Aorta (tissue), 5 donors: ENCODE results near the gene ATXN7L1. TPM values are rescaled to one million over a fixed set of nuclear protein-coding genes. Genes with fewer than 3 reads are reported as not detected.

Experiments
- ATAC-seq: fragments of 200-7000 bp; cut with Tn5 transposase; one replicate; pipeline ENCODE4 v1.9.1; 2022; ENCODE audit warnings: moderate library complexity; ENCODE audit not compliant: low FRiP score
- DNase-seq, 2 donors: peaks; one replicate each; pipeline ENCODE4 v3.0.0-alpha.2; 2020
- H3K27ac ChIP-seq, 2 donors: one replicate each; pipeline ENCODE4 v1.5.1; 2013; ENCODE audit warnings: low read length in 2 of 2, mild to moderate bottlenecking in 2 of 2, moderate library complexity in 2 of 2, control low read depth in 1 of 2, inconsistent platforms in 1 of 2, low read depth in 1 of 2
- H3K27me3 ChIP-seq, 2 donors: one replicate each; pipeline ENCODE4 v1.6.1; 2013; ENCODE audit warnings: control low read depth in 1 of 2, low read length in 1 of 2, mild to moderate bottlenecking in 1 of 2, moderate library complexity in 1 of 2; ENCODE audit not compliant: insufficient read depth in 2 of 2, control insufficient read depth in 1 of 2
- H3K36me3 ChIP-seq, 2 donors: one replicate each; pipeline ENCODE4 v1.6.1; 2013; ENCODE audit warnings: control low read depth in 1 of 2, low read length in 1 of 2, mild to moderate bottlenecking in 1 of 2; ENCODE audit not compliant: insufficient read depth in 2 of 2, control insufficient read depth in 1 of 2
- H3K4me1 ChIP-seq, 2 donors: one replicate each; pipeline ENCODE4 v1.6.1; 2013; ENCODE audit warnings: low read length in 2 of 2, control low read depth in 1 of 2, mild to moderate bottlenecking in 1 of 2, moderate library complexity in 1 of 2; ENCODE audit not compliant: insufficient read depth in 2 of 2, control insufficient read depth in 1 of 2
- H3K4me3 ChIP-seq, 2 donors: one replicate each; pipeline ENCODE4 v1.5.1; 2013; ENCODE audit warnings: low read length in 2 of 2, control low read depth in 1 of 2, mild to moderate bottlenecking in 1 of 2
- H3K9me3 ChIP-seq: one replicate; pipeline ENCODE4 v1.6.1; 2013; ENCODE audit warnings: mild to moderate bottlenecking, low read length; ENCODE audit not compliant: control insufficient read depth
- WGBS, 2 donors: extraction: QIAGEN DNeasy Blood & Tissue Kit; methylation state at CpG; one replicate each; pipeline ENCODE4 v1.1.7; 2013; 5-methylcytosine and 5-hydroxymethylcytosine counted together
- intact Hi-C, 2 donors: fragments of 100-400 bp; cut with DNase I; formaldehyde crosslinking; loops; one replicate each; pipeline versions ENCODE4 v1.14.2 to v1.15.0; 2022
- polyA plus RNA-seq, 2 donors: library from polyadenylated mRNA; stranded (reverse); fragments of 200-250 nt; gene quantifications; one replicate each; pipeline ENCODE4 v1.2.3, GENCODE V29; 2013
- total RNA-seq, 2 donors: library from RNA; stranded (reverse); fragmentation: NEBNext Ultra II Directional; extraction: Animal tissue kit (Norgen Biotek cat#: 25700); gene quantifications; one replicate each; pipeline ENCODE4 v1.2.1, GENCODE V29; 2021
- donor health status: healthy with polysubstance abuse.
- donor health status: Bipolar disorder and iron deficiency.
- donor health status: DM: no; HTN: no; CAD: no.
- donor health status: DM: no; HTN: no; CAD: no.
- donor health status: DM: yes; HTN: yes; CAD: no.

Gene ATXN7L1
- total and polyA plus RNA-seq, 4 donors, result 2.5 to 20.1 (median 8.4) TPM

- intact Hi-C loops, result loop anchor here (5.0 to 10.0 kb wide), 3 partner anchors 354 to 504 kb away; no protein-coding TSS in a partner anchor
- DNase-seq, result no peak
- Histone ChIP-seq H3K4me1 (no peaks in the 10 kb centered on the region), H3K27me3 (no peaks in the 10 kb centered on the region), H3K9me3 (no peaks in the 10 kb centered on the region), H3K36me3 (no peaks in the 10 kb centered on the region), H3K4me3 (no peak overlapping the region), H3K27ac (no peak overlapping the region)
- 93 to 95% methylated on average over 2 of the region's 2 CpGs for WGBS, 2 donors
- no peak for ATAC-seq
These were observed 225.9 kb downstream of the ATXN7L1 start for GRCh38 chr7:105650382-105650970.

DNA sequence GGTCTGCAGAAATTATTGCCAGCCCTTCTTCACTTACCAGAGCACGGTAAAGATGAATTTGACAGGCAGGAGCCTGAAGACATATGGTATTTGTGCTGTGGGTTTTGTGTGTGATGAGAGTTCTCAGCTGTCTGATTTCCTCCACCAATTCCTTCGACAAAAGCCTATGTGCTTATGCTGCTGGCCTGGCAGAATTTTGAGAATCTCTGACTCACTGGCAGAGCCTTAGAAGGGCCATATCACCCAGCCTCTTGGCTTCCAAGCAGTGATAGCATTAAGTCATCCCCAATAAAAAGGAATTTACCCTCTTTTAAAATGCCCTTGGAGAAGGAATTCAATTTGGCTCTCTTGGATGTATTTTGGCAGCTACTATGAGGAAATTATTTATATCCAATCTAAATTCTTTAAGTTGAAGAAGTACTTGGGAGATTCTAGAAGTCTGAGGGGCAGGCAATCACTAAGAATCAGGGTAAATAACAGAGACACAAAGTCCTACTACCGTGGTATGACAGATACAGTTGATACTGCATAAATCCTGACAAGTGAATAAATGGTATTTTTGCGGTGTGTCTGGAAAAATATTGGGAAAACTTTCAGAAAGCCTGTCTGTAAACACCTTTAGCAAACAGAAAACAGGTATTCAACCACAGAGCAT, 226.5 kb downstream of the ATXN7L1 start:
- Histone ChIP-seq H3K4me3 (no peak overlapping the region), H3K4me1 (no peaks in the 10 kb centered on the region), H3K9me3 (no peaks in the 10 kb centered on the region), H3K27me3 (no peaks in the 10 kb centered on the region), H3K27ac (no peak overlapping the region), H3K36me3 (no peaks in the 10 kb centered on the region)
- intact Hi-C loops, result loop anchor here (5.0 to 10.0 kb wide), 3 partner anchors 355 to 505 kb away; no protein-coding TSS in a partner anchor
- WGBS, 2 donors, result 55 to 57% methylated on average over 4 of the region's 4 CpGs
- no peak for ATAC-seq
- no peak for DNase-seq

DNA sequence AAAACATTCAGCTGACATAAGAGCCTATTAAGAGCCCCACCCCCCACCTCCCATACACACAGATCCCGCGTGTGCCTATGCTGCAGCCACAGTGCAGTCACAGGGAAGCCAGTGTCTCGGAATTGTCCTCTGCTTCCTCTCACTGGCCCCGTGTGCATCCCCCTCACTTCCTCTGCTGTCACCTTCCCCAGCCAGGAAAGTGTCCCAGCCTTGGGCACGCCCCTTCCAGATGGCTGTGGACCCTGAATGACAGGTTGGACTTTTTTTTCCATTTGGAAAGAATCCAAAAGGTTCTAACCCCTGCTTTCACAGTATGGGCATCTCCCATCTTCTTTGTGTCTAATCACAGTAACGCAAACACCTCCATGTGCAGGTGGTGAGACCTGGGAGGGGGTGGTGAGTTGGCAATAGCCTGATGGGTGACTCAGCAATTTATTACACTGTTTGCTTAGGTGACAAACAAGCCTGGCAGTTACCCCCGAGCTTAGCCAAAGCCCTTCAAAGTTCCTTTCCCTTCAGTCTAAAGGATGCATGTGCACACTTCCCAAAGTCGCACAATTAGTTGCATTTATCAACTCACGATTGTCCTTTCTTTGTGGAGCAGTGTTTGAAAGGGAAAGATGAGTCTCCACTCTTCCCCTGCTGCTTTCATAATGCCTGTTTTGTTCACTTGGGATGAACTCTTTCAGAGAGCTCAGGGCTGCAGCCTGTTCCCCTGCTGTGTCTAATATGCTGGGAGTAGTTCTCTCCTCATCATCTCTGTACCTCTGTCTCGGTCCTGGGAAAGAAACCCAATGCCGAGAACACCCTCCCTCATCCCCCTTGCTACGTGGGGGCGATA, 227.6 kb downstream of the ATXN7L1 start:
- no peaks in the 10 kb centered on the region for H3K4me1 ChIP-seq
- DNase-seq (no peak), ATAC-seq (no peak)
- H3K27ac ChIP-seq, result no peak overlapping the region
- WGBS, 2 donors, result 83 to 84% methylated on average over 13 of the region's 13 CpGs
- no peak overlapping the region for H3K4me3 ChIP-seq
- no peaks in the 10 kb centered on the region for H3K27me3 ChIP-seq
- no peaks in the 10 kb centered on the region for H3K36me3 ChIP-seq
- intact Hi-C loops, result no loop called here
- no peaks in the 10 kb centered on the region for H3K9me3 ChIP-seq

GRCh38 chr7:105647591-105647990, 228.8 kb downstream of the ATXN7L1 start:
- H3K9me3 ChIP-seq, result no peaks in the 10 kb centered on the region
- no peaks in the 10 kb centered on the region for H3K27me3 ChIP-seq
- no peak overlapping the region for H3K4me3 ChIP-seq
- DNase-seq, result no peak
- no peaks in the 10 kb centered on the region for H3K36me3 ChIP-seq
- H3K4me1 ChIP-seq, result no peaks in the 10 kb centered on the region
- intact Hi-C loops, result no loop called here
- ATAC-seq, result no peak
- no peak overlapping the region for H3K27ac ChIP-seq
- 90 to 93% methylated on average over 7 of the region's 7 CpGs for WGBS, 2 donors

DNA sequence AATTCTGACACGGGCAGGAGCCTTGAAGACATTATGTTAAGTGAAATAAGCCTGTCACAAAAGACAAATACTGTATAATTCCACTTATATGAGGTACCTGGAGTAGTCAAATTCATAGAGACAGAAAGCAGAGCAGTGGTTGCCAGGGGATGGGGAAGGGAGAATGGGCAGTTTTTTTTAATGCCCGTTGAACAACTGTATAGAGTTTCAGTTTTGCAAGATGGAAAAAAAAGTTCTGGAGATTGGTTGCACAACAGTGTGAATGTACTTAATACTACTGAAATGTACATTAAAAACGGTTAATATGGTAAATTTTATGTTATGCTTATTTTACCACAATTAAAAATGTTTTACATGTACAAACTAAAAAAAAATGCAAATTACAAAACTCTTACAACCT, 231.5 kb downstream of the ATXN7L1 start:
- WGBS, 2 donors, result 89 to 91% methylated on average over 3 of the region's 3 CpGs
- Histone ChIP-seq H3K36me3 (no peaks in the 10 kb centered on the region), H3K27ac (no peak overlapping the region), H3K4me3 (no peak overlapping the region), H3K27me3 (no peaks in the 10 kb centered on the region), H3K4me1 (no peaks in the 10 kb centered on the region), H3K9me3 (no peaks in the 10 kb centered on the region)
- intact Hi-C loops, result no loop called here
- ATAC-seq (no peak), DNase-seq (no peak)

- intact Hi-C loops, result no loop called here
- Histone ChIP-seq H3K4me3 (no peak overlapping the region), H3K27ac (no peak overlapping the region), H3K4me1 (no peaks in the 10 kb centered on the region), H3K9me3 (no peaks in the 10 kb centered on the region), H3K27me3 (no peaks in the 10 kb centered on the region), H3K36me3 (no peaks in the 10 kb centered on the region)
- DNase-seq (no peak), ATAC-seq (no peak)
- WGBS, 2 donors, result 82 to 96% methylated on average over 1 of the region's 1 CpG
These were observed 232.5 kb downstream of the ATXN7L1 start for GRCh38 chr7:105643851-105644250.

- WGBS, 2 donors, result 74 to 82% methylated on average over 15 of the region's 15 CpGs
- no peak for DNase-seq
- ATAC-seq, result no peak
These were observed 233.0 kb downstream of the ATXN7L1 start for GRCh38 chr7:105643384-105643783.

DNA sequence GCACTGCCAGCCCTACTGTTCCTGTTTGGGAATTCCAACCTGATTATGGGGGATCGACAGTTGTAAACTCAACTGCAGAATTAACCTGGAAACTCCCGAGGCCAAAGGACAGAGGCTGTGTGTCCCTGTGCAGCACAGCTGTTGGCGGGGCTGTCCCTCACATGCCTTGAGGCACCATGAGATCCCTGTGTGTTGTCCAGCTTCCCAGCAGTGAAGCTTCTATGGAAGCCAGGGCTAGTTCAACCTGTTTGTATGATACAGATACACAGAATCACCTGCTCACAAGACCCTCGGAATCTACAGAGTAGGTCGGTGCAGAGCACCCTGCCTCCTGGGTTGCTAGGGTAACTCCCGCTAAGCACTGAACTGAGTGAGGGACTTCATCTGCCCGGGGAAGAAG, 234.1 kb downstream of the ATXN7L1 start:
- H3K27ac ChIP-seq, result no peak overlapping the region
- no peak overlapping the region for H3K4me3 ChIP-seq
- intact Hi-C loops, result no loop called here
- no peaks in the 10 kb centered on the region for H3K4me1 ChIP-seq
- H3K27me3 ChIP-seq, result no peaks in the 10 kb centered on the region
- ATAC-seq, result no peak
- DNase-seq, result no peak
- WGBS, 2 donors, result 90 to 92% methylated on average over 7 of the region's 7 CpGs
- peaks cover 0 to 5% of the 10 kb centered on the region in 2 donors for H3K36me3 ChIP-seq
- no peaks in the 10 kb centered on the region for H3K9me3 ChIP-seq

More at GRCh38 chr7:105643384-105643783, 233.0 kb downstream of the ATXN7L1 start:
- Histone ChIP-seq H3K27ac (no peak overlapping the region), H3K27me3 (no peaks in the 10 kb centered on the region), H3K4me1 (no peaks in the 10 kb centered on the region), H3K4me3 (no peak overlapping the region), H3K36me3 (peaks cover 0 to 2% of the 10 kb centered on the region in 2 donors), H3K9me3 (no peaks in the 10 kb centered on the region)
- intact Hi-C loops, result no loop called here
